ENCODE measurements around the gene FOXF2.

The FOXF2 gene

DNA sequence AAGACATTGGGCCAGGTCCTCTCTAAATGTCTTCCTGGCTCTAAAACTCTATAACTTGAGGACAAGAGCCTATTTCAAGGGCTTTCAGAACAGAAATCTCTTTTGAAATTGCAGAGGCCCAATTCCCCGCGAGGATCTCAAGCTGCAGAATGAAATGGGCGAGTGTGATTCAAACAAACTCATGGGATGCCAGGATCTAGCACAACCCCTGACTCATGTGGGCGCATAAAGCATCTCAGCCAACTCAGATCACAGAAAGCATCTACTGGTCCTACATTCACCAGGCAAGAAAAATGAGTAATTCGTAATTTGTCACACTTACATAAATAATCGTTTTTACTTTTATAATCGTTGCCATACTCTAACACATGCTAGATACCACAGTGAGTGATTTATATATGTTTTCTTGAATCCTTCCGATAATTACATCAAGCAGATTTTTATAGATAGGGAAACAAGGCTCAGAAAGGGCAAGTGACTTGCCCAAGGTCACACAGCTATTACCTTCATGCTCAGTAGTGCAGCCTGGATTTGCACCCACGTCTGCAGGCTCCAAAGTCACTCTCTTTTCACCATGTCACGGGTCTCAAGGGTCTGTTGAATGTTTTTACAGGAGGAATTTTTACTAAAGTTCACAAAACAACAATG, 26.2 kb downstream of the FOXF2 start:
- DNase-seq: no peak

DNA sequence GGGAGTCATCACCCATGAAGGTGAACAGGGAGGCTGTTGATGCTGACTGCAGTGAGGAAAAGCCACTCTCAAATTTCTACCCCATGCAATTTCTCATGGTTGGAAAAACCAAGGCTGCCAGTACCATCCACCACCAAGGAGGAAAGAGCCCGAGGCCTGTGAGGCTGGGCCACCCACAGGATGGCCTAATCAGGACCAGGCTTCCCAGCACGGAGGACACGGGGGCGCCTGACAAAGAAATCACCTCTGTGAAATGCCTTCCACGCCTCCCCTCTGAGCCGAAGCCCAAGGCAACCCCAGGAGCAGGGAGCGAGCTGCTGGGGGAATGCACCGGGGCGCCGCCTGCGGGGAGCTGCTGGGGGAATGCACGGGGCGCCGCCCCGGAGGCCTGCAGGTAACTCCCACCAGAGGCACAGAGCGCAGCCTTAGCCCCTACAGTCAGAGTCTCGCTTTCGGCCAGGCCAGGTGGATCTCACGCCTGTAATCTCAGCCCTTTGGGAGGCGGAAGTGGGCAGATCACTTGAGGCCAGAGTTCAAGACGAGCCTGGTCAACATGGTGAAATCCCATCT, 26.9 kb downstream of the FOXF2 start:
- no peak for DNase-seq

DNA sequence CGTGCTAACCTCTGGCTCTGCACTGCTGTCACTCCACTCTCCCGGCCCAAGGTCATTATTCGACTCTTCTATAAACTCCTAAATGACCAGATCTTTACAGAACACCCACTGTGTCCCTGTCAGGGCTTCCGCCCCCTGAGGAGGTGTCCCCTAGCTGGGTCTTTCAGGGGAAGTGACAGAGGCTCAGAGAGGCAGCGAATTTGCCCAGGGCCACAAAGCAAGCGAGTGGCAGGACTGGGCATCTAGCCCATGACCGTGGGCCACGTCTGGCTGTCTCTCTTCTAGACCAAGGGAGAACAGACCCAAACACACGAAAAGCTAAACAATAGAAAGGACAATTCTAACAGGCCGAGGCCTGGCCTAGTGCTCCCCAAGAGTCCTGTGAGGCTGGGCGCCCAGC, 27.4 kb downstream of the FOXF2 start:
- DNase-seq: no peak

DNA sequence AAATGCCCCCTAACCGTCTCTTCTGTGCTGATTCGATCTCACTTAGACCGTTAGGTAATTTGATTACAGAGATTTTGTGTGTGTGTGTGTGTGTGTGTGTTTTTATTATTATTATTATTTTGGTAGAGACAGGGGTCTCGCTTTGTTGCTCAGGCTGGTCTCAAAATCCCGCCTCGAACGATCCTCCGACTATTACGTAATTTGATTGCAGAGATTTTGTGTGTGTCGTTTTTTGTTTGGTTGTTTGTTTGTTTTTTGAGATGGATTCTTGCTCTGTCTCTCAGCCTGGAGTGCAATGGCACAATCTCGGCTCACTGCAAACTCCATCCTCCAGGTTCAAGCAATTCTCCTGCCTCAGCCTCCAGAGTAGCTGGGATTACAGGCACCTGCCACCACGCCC, 28.3 kb downstream of the FOXF2 start:
- DNase-seq: no peak

DNA sequence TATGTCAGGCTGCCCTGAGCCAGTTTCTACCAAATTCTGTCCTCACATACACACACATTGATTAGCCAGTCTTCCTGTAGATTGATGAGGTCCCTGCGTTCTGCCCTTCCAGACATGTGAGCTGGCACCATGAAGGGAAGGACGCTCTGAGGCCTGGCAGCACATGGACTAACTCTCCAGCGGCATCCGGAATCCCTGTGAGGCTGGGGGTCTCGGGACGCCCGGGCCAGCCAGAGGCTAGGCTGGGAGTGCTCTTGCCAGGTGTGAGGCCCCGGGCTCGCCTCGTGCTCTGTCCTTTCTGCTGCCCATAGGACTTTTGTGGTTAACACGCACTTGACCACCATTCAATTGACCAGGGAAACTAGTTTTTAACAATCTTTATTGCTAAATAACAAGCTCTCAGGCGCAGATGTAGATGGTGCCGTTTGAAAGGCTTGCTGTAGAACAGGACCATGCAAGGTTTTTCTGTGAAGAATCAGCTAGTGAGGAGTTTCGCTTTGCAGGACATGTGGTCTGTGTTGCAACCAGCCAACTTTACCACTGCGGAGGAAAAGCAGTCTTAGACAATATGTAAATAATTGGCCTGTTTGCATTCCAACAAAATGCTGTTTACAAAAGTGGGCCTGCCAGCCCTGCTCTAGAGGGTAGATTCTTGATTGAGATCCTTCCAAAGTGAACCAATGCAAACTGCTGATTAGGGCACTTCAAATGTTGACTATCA, 29.3 kb downstream of the FOXF2 start:
- DNase-seq: no peak

DNA sequence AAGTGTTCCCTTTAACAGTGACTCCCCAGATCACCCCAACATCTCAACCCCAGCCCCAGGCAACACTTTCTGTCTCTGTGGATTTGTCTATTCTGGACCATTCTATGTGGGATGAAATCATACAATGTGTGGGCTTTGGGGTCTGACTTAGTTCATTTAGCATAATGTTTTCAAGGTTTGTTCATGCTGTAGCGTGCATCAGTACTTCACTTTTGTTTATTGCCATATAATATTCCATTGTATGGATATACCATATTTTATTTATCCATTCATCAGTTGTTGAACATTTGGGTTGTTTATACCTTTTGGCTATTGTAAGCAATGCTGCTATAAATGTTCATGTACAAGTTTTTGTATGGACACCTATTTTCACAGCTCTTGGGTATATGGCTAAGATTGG, 31.0 kb downstream of the FOXF2 start:
- no peak for DNase-seq

DNA sequence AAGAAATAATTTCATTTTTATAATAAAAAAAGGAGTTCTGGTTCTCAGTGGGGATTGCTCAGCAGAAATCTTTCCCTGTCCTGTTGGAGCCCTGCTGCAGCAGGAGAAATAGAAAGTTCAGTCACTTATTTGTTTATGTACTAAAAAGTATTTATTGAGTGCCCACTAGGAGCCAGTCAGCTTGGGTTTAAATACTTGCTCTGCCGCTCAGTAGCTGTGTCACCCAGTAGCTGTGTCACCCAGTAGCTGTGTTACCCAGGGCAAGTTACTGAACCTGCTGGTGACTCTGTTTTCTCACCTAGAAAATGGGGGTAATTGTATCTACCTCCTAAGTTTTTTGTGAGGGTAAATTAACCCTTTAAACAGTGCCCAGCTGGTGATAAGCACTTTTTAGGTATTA, 32.9 kb downstream of the FOXF2 start:
- no peak for DNase-seq

DNA sequence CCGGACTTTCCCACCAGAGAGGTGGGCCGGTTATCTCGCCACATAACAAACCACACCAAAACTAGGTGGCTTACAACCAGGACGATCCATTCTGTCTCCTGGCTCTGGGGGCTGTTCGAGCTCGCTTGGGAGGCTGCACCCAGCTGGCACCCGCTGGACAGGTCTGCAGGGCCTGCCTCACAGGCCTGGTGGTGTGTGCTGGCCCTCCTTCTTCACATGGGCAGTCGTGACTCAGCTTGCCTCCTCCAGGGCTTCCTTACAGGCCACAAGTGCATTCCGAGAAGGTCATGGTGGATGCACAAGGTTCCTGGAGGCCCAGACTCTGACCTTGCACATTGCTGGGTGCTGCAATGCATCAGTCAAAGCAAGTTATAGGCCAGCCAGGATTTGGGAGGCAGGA, 34.2 kb downstream of the FOXF2 start:
- peak; percentile 44 for DNase-seq

DNA sequence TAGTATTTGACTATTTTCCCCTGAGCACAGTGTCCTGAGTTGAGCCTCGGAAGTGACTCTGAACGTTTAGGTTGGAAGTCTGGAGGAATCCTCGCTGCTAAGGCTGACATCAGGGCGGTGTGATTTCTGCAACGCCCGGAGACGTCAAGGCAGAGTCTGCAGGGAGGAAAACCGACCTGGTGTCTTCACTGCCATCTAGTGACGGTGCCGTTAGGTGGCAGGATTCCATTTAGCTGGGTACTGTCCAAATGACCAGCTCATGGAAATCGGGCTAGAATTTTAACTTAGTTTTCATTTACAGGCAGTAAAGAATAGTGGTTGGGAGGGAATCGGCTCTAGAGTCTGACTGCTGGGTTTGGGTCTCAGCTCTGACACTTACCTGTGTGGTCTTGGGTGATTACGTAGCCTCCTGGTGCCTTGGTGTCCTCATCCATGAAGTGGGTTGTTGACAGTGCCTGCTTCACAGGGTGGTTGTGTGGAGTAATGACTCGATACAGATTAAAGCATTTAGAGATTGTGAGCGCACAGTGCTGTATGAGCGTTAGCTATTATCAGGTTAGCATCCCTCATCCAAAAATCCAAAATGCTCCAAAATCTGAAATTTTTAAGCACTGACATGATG, 35.0 kb downstream of the FOXF2 start:
- DNase-seq: peak; percentile 63

DNA sequence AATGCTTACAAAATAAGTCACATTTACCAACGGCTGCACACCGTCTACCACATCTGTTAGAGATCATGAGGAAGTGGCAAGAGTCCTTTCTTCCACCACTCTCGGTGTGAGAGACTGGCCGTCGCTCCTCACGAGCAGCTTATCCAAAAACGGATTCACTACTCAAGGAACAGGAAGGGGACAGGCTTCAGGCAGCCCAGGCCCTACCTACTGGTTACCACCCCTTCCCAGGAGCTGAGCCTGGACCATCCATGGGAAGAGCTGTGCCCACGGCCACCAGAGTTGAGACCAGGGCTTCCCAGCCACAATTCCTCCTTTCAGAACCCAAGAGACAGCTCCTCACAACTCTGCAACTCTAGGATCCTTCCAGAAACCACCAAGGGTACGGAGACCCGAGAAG, 37.0 kb downstream of the FOXF2 start:
- DNase-seq: no peak

DNA sequence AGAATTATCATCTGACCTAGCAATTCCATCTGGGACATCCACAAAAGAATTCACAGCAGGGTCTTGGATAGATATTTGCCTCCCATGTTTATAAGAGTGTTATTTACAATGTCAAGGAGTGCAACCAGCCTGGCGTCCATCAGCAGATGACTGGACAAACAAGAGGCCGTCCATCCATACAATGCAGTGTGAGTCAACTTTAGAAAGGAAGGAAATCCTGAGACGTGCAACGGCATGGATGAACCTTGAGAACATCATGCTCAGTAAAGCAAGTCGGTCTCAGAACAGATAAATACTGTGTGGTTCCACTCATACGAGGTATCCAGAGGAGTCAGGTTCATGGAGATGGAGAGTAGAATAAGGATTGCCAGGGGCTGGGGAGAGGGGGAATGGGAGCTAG, 46.4 kb downstream of the FOXF2 start:
- DNase-seq: no peak

DNA sequence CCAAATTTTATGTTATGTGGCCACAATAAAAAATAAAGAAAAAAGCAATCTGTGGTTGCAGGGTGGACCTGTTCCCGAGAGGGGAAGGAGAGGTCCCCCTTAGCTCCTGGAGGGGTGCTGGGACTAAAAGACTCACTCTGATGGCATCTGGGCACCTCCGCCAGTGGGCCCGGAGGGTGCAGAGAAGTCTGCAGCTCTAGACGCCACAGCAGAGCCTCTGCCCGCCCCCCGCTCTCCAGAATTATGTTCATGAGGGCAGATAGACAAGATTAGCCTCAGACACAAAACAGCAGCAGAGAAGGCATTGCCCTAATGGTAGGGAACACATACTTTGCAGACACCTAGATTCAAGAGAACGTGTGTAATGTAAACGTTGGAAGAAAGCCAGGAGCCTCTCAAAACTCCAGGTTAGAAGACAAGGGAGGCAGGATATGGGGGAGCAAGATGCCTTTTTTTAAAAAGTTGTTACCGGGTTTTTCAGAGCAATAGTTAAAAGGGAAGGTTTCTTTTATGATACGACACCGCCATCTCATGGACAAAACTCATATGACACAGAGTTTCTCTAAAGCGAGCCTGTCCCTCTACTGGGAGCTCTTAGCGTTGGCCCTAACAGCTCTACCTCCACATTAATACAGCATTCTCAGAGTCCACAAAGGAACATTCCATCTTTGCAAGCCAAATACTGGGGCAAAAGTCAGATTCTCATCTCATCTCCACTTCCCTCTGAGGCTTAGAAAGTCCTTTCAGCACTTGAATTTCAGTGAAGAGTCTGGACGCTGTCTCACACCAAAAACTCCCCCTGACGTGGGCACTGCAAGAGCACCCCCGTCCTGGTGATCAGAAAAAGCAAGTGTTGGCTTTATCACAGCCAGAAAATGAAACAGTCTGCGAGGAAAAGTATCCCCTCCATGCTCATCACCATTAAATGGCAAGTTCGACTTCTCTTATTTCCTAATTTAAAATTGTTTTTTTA, 47.2 kb downstream of the FOXF2 start:
- DNase-seq: peak; percentile 79

DNA sequence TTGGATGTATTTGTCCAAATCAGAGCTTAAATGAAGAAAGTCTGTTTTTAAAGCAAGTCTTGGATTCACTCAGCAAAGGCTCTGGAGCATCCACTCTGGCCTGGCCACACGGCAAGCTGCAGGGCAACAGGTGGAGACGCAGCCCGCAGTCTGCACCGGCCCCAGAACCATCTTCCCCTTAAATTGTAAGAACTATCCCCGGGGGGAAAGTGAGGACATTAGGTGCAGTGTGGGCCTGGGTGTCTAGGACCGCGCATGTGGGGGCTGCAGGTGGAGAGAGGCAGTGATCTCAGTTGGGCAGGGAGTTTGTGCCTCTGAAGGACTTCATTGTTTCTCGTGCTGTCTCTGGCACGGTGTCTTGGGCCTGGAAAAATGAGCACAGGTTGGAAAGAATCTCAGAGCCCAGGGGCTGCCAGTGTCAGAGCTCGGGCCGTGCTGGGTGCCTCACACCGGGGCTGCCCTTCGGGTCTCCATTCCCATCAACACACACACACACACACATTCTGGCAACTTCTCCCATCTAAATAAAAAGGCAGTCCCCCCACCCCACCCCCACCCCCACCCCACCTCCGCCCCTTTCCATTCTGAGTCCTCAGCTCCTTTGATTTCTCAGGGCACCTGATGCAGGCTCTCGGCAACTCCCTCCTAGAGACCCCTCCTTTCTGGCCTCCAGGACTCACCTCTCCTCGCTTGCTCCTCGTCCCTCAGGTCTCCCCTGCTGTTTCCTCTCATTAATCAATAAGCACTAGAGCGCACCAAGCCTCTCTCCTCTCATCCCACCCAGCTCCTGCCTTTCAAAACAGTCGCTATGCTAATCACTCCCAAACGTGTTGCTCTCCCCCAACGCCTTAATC, 48.4 kb downstream of the FOXF2 start:
- no peak for DNase-seq

DNA sequence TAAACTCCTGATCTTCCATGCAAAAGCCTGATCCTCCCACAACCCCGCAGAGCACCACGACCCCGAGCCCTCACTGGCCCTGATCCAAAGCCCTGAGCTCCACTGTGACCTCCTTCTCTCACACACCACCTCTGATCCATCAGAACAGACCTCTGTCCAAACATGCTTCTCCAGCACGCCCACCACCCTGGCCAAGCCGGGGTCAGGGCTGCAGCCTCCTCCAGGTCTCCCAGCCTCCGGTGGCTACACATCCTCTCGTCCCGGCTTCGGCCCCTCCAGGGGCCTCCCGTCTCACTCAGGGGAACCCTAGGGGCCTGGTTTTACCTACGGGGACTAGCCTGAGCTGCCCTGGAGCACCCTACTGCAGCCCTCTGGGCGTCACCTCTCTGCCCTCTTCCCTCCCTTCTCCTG, 49.1 kb downstream of the FOXF2 start:
- no peak for DNase-seq

DNA sequence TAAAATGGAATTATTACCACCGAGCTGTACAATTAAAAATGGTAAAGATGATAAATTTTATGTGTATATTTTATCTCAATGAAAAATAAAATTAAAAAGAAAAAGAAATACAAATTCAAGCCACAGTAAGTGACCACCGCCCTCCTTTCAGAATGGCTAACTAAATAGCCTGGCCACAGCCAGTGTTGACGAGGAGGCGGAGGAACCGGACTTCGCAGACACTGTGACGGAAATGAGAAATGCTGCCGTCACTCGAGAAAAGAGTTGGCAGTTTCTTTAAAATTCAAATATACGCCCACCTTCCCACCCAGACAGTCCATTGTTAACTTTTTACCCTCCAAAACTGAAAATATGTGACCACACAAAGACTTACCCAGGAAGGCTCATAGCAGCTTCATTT, 50.0 kb downstream of the FOXF2 start:
- DNase-seq: no peak

DNA sequence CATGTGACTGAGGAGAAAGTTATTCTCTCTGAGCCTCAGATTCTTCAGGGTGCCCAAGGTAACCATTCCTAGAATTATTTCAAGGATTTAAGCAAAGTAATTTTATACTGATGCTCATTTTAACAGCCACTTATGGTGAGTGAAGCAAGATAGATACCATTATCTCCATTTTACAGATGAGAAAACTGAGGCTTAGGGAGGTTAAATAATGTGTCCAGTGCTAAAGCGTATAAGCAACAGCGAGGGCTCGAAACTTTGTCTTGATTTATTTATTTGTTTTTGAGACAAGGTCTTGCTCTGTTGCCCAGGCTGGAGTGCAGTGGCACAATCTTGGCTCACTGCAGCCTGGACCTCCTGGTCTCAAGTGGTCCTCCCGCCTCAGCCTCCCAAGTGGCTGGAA, 53.6 kb downstream of the FOXF2 start:
- DNase-seq: no peak

All from EL (cell line).